GM19467 (cell line): ENCODE measurements around the gene AMFR.

ENCODE experiments used
- ATAC-seq: cut with Tn5 transposase; IDR thresholded peaks from one replicate; pipeline ENCODE4 v1.9.1; 2021; ENCODE audit warnings: mild to moderate bottlenecking, moderate library complexity; ENCODE audit not compliant: unreplicated experiment

The AMFR gene

DNA sequence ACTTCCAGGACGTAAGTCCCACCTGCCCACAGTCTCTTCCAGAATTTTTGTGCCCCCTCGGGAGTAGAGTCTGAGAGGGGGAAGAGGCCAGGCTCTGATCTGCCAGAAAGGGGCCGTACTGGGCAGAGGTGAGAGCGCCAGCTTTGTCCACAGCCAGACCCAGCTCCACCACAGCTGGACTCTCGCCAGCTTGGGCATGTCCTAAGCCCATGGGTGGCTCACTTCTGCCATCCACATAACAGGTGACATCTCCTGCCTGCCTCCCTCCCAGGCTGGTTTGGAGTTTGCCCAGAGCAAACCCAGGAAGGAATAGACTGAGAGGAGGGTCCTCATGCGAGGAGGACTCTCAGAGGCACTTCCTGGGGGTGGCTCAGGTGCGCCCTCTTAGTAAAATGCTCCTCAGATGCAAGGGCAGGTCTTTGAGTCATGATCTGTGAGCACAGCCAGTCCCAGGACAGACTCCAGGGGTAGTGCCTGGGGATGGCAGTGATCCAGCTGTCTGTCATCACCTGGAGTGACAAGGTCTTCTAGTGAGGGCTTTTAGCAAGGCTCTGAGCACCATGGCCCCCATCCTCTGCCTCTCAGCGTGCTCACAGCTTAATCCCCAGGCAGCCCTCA, 89.2 kb downstream of the AMFR start:
- no peak for ATAC-seq

DNA sequence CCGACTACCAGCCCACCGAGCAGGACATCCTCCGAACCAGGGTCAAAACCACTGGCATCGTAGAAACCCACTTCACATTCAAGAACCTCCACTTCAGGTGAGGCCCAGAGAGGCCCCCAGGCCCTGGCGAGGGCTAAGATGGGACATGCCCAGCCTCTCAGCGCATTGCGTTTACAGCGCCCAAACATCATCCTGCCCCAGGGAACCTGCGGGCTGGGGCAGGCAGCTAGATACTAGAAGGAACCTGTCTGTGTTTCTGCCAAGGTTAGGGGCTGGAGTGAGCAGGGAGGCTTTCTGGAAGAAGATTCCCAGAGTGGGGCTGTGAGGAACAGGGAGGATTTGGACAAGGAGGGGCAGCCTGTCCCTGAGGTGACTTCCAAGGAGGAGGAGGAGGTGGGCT, 90.6 kb downstream of the AMFR start:
- no peak for ATAC-seq

DNA sequence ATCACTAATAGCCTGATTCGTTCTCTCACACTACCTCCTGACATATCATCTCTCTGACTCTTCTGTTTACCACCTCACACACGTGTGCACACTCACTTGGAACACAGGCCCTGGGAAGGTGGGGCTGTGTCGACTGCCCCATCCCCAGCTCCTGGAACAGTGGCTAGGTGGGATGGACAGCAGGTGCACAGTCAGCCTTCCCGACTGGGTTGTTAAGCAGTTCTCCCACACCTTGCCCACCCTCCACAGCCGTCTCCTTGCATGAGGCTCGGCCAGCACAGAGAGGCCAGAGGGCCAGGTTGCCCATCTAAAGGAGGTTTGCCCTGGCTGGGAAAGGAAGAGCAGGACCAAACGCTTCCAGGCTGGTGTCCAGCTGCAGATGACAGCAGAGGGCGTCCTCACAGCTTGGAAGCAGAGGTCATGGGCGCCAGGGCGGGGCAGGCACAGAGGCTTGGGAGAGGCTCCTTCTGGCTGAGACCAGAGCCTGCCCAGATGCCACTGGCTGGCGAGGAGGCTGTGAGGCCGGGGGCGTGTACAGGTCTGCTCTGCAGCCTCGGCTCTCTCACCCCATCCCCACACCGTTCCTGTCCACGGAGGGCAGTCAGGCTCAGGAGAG, 92.8 kb downstream of the AMFR start:
- ATAC-seq = no peak

DNA sequence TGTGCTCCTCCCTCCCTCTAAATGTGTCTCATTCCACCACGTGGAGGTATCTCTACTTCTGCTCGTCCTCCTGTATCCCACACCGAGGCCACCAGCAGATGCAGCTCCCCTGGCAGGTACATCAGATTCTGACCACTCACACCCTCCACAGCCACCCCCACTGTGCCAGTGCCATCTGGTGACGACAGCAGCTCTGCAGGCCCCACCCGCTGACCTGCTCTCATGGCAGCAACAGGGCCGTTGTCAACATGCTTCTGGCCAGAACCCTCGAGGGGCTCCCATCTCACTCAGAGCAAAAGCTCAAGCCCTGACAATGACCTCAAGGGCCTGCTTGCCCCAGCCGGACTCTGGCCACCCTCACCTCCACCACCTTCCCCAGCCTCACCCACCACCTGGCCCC, 93.4 kb downstream of the AMFR start:
- ATAC-seq = no peak

DNA sequence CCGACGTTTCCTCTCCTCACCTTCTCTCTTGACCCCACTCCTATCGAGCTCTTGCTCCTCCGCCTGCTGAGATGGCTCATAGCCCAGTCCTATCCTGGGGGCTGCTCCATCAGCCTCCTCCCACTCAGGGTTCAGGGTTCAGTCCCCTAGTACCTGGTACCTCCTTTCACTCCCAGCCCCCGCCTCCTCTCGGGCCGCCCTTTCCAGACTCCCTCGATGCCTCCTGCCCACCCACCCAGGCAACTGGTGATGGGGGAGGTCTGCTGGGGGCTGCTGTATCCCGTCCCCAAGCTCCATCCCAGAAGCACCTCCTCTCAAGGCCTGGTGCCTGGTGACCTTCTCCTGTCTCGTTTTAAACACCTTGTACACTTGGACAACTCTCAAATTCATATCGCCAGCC, 93.9 kb downstream of the AMFR start:
- ATAC-seq = no peak

DNA sequence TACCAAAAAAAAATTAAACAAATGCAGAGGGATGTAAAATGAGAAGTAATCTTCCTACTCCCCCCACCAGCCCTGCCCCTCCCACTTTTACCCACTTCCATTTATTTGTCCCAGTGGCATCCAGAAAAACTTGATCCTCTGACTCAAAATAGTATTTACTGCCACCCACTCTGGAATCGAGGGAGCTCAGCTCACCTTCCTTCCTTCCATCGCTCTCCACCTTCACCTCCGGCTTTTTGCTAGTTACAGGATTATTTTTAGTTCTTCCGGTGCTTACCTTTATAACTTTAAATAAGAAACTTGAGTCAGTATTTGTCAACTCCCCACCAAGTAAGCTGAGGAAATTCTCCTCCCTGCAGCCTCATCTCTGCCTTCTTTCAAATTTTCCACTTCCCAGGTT, 94.9 kb downstream of the AMFR start:
- ATAC-seq = no peak

DNA sequence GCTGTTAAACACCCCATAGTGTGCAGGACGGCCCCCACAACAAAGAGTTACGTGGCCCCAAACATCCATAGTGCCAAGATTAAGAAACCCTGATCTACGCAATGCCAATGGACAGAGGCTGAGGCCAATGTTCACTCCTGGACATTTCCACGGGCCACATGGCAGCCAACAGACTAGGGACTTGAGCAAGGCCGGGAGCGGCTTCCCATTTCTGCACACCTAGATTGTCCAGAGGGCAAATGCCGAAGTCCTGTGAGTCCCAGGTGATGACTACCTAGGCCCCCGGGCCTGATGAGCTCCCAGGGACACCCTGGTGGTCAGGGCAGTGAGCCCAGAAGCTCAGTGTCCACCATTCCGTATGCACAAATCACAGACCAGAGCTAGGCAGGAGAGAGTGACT, 95.5 kb downstream of the AMFR start:
- no peak for ATAC-seq

DNA sequence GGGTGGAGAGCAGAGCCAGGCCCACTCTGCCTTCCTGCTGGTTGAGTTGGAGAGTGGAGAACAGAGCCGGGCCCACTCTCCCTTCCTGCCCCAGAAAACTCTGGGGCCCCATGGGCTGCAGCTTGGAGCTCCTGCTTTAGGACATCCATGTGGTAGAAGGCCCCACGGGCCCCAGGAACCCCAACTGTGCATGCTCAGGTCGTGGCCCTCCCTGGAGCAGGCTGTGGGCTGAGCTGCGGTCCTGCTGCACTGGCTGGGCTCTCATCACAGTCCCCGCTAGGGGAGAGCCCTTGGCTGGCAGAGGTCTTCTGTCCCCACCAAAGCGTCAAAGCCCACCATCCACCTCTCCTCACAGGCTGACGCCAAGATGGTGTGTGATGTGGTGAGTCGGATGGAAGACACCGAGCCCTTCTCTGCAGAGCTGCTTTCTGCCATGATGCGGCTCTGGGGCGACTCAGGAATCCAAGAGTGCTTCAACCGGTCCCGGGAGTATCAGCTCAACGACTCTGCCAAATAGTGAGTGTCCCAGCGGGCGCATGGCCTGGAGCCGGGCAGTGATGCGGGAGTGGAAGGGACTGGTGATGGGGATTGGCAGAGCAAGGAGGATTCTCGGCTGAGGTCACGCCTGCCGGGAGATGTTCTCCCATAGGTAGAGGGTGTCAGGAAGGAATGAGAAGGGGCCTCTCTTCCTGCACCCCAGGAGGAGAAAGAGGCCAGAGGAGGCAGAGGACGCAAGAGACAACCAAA, 96.9 kb downstream of the AMFR start:
- ATAC-seq = no peak

DNA sequence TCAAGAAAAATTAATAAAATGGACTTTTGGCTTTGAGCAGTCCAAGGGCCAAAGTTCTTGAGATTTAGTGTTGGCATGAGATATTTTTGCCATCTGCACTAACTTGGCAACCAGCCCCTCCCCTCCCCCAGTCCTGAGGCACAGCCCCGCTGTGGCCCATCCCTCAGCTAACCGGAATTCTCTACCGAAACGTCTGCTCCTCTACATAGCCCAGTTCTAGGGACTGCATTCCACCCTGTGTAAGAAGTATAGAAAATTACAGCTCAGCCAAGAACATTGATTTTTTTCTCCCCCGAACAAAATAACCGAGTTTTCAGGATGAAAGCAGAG, 97.5 kb downstream of the AMFR start:
- no peak for ATAC-seq

DNA sequence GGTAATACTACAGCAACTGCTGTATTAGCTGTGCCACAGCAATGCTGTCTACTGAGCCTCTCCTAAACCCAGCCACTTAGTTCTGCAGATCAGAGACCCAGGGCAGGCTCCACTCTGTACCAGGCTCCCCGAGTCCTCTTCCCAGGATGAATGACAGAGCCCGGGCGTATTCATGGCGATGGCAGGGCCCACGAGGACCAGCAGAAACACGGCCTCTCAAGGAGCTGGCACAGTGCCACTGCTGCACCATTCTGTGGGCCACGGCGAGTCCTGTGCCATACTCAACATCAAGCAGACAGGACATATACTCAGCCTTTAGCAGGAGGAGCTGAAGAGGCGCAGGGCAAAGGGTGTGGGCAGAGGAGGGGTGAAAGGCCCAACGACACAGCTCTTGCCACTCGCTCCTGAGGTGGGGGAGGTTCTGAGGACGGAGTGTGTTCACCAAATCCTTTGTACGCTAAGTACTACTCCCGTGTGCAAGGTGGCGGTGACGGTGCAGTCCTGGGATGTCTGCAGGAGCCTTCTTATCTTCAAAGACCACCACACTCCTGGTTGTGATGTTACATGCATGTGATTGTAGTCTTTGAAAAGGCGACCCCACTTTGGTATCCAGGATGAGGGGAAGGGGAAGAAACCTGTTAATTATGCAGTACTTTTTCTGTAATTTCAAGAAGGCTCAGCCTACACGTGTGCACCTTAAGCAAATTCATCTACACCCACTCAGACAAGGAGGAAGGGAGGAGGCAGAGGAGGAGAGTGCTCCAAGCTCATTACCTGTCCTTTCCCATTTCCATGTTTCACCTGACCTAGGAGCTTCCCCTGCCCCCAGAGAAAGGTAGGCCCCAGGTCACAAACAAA, 98.0 kb downstream of the AMFR start:
- ATAC-seq = no peak

DNA sequence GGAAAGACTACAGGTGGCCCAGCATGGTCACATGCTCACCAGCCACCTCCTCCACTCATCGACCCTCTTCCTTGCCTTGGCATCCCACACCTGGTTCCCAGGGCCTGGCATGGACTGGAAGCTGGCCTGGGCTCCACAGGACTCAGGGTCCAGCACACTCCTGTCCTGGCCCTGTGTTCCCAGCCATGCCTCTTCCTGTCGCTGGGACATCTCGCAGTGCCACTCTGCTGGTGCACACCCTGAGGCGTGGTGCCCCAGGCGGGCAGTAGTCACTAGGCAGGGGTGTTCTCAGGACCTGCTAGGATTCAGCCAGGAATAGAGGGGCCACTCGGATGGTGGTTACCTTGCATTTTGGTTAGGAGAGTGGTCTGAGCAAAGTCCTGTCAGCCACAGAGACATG, 99.4 kb downstream of the AMFR start:
- ATAC-seq = no peak

DNA sequence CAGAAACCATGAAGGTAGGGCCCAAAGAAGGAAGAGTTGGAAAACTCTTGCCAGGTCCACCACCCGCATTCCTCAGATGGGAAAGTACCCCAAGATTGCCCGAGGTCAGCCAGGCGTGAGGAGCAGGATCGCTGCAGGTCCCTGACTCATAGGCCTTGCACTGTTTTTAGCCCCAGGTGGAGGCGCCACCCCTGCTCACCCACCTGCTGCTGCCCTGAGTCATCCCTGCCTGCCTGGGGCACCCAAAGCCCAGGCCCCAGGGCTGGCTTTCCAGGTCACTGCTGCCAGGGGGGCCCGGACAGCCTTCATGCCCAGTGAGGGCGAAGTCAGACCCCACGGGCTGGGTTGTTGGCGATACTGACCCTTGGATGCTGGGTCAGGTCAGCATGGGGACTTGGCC, 100.9 kb downstream of the AMFR start:
- no peak for ATAC-seq

DNA sequence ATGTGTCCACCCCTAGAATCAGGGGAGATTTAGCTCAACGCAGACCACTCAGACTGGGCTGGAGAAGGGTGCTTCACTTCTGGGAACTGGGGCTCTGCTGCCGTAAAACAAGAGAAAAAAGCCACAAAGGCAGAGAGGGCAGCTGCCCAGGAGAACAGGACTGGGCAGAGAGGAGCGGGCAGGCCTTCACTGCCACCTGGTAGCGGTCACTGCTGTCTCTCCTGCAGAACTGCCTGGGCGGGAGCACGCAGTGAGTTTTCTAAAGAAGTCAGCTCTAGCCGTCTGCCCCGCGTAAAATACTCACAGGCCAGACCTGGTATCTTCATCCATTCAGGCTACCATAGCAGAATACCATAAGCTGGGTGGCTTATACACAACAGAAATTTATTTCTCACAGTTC, 103.8 kb downstream of the AMFR start:
- no peak for ATAC-seq

DNA sequence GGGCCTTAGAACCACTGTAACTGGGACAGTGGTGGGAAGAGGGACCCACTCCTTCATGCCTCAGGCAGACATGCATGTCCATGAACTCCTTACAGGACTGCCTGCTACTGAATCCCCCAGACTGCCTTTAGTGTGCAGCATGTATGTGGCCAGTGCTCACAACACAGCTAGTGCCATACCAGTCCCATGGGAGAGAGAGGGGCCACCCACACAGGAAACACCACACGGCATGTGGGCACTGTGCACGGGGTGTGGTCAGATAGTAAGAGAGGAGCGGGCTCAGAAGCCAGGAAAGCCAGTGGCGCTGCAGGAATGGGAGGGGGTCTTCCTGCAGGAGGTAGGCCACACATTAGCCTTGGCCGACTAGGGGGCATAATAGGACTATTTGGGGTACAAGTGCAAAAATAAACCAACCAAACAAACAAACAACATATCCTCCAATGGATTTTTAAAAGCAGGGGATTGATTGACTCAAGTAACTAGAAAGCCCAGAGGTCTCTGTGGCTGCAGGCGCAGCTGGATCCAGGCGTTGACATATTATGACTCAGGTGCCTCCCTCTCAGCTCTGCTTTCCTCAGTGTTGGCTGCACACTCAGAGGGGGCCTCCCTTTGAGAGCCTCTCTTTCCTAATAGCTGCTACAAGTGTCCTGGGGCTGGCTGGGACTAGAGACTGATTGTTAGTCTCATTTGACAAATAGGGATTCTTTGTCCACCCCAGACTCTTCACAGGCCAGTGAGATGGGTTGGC, 104.4 kb downstream of the AMFR start:
- ATAC-seq = no peak

DNA sequence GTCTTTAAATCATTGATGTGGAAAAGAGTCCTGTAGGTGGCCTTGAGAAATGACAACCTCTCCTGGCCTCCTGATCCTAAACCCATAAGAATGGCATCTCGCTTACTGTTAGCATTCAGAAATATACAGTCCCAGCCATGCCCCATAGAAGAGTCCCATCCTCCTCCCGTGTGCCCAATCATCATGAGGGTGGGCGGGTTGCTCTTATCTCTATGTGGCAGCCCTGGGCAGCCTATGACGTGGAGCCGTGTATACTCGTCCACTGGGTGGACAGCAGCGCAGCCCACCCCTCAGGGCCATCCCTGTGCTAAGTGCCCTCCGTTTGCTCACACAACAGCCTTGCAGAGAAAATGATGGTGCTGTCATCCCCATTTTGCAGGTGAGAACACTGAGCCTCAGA, 105.3 kb downstream of the AMFR start:
- no peak for ATAC-seq

DNA sequence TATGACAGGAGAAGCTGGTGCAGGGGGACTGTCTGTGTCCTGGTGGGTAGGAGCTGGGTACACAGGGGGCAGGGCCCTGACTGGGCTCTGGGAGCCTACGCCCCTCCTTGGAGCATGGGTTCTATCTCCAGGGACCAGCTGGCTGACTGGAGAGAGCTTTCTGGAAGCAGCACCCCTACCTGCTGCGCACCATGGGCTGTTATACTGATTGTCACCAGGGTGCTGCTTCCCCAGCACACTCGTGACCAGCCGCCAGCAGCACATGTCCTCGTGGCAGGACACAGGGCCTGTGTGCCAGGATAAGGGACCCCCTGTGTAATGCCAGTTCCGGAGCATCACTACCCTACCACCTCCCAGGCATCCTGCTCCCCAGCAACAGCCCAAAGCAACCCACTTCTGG, 106.0 kb downstream of the AMFR start:
- no peak for ATAC-seq

DNA sequence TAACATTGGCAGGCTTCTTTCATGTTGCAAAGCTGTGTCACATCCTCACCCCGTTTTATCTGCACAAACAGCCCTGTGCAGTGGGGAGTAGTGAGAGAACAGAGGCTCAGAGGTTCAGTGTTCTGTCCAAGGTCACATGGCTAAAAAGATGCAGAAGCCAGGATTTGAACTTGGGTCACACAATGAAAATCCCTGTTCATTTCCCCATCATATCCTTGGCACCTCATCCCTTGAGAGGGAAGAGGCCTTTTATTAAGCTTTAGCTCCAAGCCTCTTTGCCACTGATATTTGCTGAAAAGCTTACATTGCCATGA, 106.6 kb downstream of the AMFR start:
- no peak for ATAC-seq

DNA sequence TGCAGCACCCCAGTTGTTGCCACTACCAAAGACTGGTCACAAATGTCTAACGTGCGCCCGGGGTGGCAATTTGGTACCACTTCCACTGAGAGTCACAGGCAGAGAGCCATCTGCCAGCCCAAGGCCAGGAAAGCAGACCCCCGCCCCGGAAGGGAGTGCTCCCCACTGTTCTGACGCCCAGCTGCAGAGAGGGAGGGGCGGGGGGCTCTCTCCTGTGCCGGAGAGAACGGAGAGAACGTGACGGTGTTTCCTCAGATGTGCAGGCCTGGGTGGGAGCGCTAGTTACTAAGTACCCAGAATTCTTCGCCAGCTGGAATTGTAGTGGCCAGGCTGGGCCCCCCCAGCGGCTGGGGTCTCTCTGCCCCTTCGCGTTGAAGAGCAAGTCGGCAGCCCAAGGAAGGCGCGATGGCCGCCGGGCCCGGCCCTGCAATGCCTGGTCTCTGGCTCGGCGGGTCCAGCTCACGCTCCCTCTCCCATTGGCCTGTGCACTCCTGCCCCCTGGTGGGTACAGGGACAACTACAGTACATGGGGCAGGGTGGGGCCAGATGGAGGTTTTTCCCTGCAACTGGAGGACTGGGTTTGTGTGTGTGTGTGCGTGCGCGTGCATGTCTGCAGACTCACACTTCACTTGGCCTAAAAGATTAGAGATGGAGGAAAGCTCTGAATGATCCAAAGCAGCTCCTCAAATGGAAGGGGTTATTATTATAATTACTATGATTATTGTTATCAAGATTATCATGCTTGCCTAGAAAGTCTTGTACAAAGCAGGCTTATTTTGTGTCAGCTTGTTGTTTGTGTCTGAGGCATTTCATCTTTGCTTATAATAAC, 107.1 kb downstream of the AMFR start:
- peak; percentile 85 for ATAC-seq

DNA sequence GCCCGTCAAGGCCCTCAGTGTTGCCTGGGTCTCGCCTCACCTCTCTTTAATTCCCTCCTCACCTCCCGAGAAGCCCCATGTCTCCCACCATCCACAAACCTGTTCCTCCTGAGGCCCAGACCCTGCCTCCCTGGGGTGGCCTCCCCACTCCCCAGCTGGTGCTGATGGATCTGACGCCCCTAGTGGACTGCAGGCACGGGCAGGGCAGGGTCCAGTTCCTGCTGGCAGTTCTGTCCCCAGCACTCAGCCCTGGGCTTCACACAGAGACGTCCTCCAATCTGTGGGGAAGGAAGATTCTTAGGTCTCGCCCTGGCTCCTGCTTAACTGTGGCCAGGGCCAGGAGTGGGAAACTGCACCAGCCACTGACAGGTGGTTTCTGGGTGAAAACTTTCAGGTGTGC, 108.8 kb downstream of the AMFR start:
- ATAC-seq = no peak

DNA sequence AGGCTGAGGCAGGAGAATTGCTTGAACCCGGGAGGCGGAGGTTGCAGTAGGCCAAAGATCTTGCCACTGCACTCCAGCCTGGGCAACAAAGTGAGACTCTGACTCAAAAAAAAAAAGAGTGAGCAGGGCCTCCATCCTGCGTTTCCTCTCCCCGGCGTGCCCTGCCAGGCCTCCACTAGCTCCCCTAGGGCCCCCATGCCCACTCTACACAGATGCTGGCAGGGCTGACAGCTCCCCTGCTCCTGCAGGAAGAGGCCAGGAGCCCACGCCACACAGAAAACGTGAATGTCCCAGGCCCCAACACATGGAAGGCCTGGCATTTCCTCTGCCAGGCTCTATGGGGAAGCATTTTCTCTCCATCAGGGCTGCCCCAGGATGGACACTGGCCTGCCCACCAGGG, 109.4 kb downstream of the AMFR start:
- no peak for ATAC-seq
